ENCODE results near the gene MTMR3.

The MTMR3 gene

DNA sequence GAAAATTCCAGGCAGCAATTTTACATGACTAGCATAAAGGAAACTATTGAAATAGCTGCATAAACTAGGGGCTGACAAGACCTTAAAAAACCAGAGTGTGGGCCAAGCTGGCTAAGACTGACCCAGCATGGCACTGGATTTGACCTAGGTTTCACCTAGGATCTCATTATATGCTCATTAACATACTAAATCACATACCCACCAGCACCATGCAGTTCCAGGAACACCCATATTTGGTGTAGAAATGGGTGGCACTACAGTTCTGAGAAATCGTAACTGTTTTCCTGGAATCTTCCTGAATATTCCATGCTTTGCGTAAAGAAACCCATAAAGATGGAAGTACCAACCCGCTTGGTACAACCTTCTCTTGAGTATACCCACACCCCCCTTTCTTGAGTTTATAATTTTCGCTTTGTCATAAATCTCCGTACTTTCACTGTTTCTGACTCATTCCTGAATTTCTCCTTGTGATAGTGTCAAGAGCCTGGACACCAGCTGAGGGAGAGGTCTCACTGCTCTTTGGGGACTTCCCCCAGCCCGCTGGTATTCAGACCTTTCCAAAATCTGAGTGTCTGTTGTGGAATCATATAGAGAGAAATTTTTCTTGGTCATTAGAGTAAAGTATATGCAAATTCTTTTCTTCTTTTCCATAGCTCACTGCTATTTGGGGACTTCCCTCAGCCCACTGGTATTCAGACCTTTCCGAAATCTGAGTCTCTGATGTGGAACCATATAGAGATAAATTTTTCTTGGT, 55.1 kb downstream of the MTMR3 start:
- TF ChIP-seq CTCF (IDR thresholded peaks at IDR 0.05; ENCODE audit: control insufficient read depth, insufficient read depth, low read depth, low read length, missing control alignments): no peak
- no peak overlapping the region for H3K4me3 ChIP-seq (ENCODE audit: control insufficient read depth, low read depth, low read length)
- no peak for DNase-seq (ENCODE audit: low read depth)

DNA sequence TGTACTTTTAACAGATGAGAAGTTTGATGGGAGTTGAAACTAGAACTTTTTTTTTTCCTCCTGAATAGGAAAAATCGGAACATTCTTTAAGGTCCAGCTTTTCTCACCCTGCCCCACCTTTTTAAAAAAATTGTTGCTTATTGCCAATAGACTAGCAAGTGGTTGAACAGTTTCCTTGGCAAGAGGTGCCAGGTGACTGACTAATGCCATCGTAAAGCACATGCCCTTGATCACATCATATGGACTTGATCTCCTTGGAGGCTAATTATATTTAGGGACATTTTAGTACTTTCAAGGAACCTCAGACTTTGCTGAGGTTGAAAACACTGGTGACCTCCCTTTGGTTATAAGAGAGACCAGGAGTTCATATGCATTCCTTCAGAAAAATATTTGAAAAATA, 57.6 kb downstream of the MTMR3 start:
- H3K4me3 ChIP-seq (ENCODE audit: control insufficient read depth, low read depth, low read length): no peak overlapping the region
- TF ChIP-seq CTCF (IDR thresholded peaks at IDR 0.05; ENCODE audit: control insufficient read depth, insufficient read depth, low read depth, low read length, missing control alignments): no peak
- DNase-seq (ENCODE audit: low read depth): no peak

DNA sequence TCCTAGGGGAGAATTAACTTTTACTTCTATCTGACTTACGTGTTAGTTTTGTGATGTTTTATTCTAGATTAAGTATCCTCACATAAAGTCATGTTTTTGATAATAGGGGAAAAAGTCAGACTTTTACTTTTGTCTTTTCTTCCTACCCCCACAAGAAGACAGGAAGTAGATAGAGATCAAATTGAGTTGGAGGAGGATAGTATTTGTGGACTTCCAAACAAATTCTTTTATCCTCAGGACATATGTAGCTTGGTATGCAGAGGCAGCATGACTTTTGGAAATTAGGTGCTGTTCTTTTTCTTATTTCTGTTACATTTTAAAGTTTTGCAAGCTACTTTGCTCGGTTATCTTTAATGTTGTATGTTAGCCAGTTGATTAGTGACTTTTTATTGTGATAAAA, 61.4 kb downstream of the MTMR3 start:
- H3K4me3 ChIP-seq (ENCODE audit: control insufficient read depth, low read depth, low read length): no peak overlapping the region
- no peak for DNase-seq (ENCODE audit: low read depth)
- TF ChIP-seq CTCF (IDR thresholded peaks at IDR 0.05; ENCODE audit: control insufficient read depth, insufficient read depth, low read depth, low read length, missing control alignments): no peak

GRCh38 chr22:29945435-29945834, 62.5 kb downstream of the MTMR3 start:
- no peak overlapping the region for H3K4me3 ChIP-seq (ENCODE audit: control insufficient read depth, low read depth, low read length)
- no peak for DNase-seq (ENCODE audit: low read depth)
- TF ChIP-seq CTCF (IDR thresholded peaks at IDR 0.05; ENCODE audit: control insufficient read depth, insufficient read depth, low read depth, low read length, missing control alignments): no peak

GRCh38 chr22:29946220-29946619, 63.2 kb downstream of the MTMR3 start:
- no peak for TF ChIP-seq CTCF (IDR thresholded peaks at IDR 0.05; ENCODE audit: control insufficient read depth, insufficient read depth, low read depth, low read length, missing control alignments)
- DNase-seq (ENCODE audit: low read depth): no peak
- H3K4me3 ChIP-seq (ENCODE audit: control insufficient read depth, low read depth, low read length): no peak overlapping the region

GRCh38 chr22:29947410-29948384, 64.7 kb downstream of the MTMR3 start:
- TF ChIP-seq CTCF (IDR thresholded peaks at IDR 0.05; ENCODE audit: control insufficient read depth, insufficient read depth, low read depth, low read length, missing control alignments): no peak
- DNase-seq (ENCODE audit: low read depth): no peak
- H3K4me3 ChIP-seq (ENCODE audit: control insufficient read depth, low read depth, low read length): no peak overlapping the region

All from AG09309 (cell line).